ENCODE results near the gene NAV2.

The NAV2 gene

DNA sequence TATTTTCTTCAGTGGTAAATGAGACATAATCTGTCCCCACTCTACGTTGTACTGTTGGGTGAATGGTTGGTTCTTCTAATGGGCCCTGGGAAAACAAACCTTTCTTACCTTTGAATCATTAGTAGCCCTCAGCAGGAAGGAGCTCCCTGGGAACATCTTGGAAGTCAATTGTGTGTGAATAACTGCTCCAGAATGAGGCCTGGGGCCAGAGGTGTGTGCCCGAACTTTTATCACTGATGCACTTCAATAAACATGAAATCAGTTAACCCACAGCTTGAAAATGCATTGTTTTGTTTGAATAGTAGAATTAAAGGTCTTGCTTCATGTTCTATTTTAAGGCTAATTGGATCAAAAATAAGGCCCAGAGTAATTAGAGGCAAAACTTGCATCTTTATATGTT lies 67.1 kb downstream of the NAV2 start:
- no peak for DNase-seq (ENCODE audit: low read depth)

DNA sequence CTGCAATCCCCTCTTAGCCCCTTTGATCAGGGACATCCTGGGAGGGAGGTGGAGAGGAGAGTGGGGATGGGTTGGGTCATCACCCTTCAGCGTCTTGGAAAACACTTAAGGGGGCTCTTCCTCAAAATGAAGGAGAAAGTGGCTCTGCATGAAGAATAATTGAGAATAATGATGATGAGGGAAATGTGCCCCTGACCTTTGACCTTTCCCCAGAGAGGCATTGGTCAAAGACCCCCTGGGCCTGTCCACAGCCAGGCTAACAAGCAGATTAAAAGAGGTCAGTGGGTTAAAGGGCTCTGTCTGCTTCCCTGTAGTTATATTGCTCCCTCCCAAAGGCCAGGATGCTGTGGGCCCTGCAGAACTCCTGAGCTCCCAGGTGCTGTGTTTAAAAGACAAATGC lies 68.7 kb downstream of the NAV2 start:
- DNase-seq (ENCODE audit: low read depth): no peak

DNA sequence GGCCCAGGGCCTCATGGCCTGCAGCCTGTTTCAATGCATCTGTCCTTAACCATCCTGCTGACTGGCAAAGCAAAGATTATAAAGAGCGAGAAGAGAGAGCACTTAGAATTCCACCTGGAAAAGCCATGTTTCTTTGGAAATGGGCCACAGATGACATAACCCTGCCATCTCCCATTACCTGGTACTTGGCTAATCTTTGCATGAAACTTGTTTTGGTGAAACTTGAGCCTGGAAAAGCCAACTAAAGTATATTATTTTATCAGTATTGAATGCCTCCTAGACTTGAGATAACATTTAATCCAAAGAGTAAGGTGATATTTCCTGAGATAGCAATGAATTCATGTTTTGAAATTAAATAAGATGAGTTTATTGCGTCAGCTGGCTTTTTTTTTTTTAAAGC lies 72.6 kb downstream of the NAV2 start:
- no peak for DNase-seq (ENCODE audit: low read depth)

DNA sequence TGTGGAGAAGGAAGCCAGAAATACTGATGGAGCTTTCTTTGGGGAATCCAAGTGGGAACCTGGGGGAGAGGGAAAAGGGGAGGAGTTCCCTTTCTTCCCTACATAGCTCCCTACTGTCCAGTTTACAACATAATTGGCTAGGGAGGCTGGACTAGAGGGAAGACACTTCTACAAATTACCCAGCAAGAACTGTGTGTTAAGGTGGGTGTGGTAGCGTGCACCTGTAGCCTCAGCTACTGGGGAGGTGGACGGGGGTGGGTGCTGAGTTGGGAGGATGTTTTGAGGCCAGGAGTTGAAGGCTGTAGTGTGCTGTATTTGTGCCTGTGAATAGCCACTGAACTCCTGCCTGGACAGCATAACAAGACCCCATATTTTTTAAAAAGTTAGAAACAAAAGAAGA lies 74.0 kb downstream of the NAV2 start:
- no peak for DNase-seq (ENCODE audit: low read depth)

DNA sequence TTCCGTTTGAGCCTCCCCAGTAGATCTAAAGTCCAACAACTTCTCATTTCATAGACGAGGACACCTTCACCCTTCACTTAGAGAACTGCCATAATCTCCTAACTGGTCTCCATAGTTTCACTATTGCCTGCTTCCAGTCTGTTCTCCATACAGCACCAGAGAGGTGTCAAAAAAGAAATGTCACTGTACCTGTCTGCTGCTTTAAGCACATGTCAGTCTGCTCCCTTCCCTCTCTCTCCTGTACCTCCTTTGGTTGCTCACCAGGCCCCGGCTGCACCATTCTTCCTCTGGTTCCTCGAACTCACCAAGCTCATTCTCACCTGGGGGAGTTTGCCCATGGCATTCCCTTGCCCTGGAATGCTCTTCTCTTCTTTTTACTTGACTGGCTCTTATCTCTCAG lies 75.8 kb downstream of the NAV2 start:
- DNase-seq (ENCODE audit: low read depth): no peak

DNA sequence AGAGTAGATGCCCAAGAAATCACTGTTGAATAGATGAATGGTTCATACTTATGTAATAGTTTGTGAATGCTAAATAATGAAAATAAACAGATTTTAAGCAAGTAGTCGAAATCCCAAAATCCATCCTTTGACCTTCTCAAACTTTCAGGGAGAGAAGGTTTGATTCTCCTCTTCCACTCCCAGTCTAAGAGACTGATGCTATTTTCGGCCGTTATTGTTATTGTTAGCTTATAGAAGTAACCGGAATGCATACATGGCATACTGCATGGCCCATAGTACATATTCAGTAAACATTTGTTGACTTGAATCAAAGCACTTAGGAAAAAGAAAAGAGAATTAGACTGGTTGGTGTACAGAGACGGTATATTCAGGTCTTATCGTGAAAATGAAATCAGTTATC lies 76.6 kb downstream of the NAV2 start:
- DNase-seq (ENCODE audit: low read depth): no peak

DNA sequence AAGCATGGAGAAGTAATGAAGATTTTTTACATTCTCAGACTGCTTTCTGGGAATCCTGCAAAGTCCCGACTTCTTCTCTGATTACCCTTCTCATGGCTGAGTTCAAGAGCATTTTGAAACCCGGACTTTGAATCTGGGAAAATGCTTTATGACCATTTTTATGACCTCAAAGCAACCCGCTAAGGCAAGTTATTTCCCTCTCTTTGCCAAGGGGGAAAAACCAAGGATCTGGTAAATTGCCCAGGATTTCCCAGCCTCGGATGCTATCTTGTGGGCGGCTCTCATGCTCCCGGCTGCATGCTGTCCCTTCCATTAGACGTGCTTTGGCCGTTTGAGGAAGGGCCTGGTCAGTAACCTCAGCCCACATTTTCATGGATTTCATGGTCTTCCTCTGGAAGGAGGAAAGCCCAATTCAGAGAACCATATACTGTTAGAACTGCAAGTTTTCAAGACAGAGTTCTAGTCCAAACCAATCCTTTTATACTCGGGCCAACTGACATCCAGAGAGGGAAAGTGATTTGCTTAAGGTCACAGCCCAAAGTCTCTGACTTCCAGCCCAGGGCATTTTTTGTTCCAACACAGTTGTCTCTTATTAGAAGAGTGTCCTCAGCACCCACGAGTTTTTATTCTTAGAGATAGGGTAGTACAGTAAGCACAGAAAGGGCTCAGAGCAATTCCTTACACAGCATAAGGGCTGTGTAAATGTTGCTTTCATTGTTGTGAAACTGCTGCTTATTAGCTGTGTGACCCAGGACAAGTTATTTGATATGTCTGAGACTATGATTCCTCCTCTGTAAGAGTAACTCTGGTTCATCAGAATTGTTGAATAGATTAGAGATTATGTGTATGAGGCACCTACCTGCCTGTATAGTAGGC lies 77.4 kb downstream of the NAV2 start:
- DNase-seq (ENCODE audit: low read depth): no peak

DNA sequence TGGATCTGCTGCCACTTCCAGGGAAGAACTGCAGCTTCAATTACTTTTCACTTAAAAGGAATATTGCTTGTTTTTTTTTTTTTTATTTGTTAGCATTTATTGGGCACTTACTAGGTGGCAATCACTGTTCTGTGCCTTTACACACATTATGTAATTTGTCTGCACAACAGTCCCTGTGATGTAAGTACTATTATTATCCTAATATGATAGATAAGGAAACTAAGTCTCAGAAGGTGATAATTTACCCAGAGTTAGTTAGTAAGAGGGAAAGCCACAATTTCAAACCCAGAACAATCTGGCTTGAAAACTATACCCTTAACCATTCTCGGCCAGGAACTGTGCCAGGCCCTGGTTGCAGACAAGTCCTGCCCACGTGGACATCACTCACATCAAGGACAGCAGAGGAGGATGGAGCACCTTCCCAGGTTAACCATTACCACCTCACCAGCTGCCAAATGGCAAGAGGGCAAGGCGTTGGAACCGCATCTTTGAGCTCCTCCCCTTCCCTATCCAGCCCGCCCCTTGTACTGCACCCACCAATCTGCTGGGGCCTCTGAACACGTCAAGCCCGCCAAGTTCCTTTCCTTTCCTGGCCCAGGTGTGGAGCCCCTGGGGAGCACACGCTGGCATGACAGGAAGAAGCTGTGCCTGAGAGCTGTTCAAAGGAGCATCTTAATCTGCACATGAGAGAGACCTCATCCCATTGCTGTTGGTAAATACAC lies 78.4 kb downstream of the NAV2 start:
- no peak for DNase-seq (ENCODE audit: low read depth)

DNA sequence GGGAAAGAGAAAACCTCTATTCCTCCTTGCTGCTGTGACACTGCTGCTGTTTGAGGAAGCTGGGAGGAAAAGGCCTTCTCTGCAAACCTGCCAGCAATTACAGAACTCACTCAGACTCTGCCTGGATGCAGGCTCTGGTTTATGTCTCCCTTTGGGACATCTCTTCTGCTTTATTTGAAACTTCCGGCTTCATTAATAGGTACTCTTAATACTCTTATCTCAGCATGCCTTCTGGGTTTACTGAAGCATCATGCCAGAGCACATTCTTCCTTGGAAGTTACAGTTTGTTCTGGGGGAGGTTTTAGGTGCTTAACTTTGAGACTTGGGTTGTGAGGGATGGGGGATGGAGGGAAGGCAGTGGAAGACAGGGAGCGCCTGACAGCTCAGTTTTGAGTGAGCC lies 79.9 kb downstream of the NAV2 start:
- no peak for DNase-seq (ENCODE audit: low read depth)

DNA sequence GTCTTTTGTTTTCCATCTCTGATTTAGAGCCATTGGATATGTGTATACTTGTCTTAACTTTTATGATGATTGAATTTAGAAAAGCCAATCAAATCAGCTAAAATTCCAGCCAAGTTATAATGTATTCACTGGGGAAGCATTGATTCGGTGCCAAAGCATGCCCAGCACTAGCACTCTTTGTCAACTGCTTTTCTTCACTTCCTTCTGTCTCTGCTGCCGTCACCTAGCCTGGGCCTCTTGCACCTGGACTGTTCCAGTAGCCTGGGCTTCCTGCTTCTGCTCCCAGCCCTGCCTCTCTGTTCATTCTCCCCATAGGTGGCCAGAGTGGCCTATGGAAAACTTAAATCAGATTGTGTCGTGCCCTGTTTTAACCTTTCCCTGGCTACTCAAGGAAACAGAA lies 80.7 kb downstream of the NAV2 start:
- no peak for DNase-seq (ENCODE audit: low read depth)

DNA sequence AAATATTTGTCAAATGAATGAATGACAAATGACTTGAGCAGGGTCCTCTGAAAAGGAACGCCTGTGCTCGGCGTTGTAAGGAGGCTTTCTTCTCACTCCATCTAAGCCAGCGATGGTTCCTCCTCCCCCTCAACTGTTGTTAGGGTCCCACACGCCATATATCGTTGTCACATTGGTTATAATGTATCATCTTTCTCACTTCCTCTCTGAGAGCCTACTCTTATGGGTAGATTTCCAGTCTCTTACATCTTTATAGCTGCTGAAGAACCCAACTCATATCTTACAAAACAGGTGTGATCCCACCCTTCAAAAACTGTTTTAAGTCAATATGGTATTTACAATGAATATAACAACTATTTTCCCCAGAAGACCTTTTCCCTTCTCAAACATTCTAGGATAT lies 81.5 kb downstream of the NAV2 start:
- no peak for DNase-seq (ENCODE audit: low read depth)

DNA sequence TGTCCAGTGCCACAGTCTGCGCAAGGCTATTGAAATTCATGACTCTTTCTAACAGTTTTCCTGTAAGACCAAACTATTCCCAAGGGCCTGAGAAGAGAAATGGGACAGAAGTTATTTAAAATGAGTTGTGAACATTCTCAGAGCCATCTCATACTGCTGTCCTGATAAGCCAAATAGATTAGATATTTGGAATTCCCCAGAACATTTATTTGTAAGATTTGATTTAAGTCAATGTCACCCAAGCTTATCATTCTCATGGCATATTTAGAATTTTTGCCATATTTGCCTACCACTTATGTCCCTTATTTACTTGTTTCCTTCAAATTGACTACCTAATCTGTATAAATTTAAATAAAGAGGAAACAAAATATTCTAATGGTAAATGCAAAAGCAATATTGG lies 82.4 kb downstream of the NAV2 start:
- no peak for DNase-seq (ENCODE audit: low read depth)

DNA sequence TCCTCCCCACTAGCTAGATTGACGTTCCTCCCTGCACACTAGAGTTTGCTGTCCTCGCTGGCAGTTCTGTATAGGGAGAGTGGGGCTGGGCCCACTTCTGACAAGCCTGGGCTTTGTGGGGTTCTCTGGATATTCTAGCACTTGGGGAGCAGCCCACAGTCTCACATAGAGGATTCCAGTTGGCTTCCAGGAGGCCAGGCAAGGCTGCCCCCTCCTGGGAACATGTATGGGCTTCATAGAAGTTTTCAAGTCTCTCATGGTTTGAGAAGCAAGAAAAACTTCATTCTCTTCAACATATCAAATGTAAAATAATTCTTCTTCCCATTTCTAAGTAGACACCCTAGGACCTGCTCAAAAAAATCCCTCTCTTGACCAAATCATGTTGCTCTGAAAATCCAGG lies 87.5 kb downstream of the NAV2 start:
- no peak for DNase-seq (ENCODE audit: low read depth)

DNA sequence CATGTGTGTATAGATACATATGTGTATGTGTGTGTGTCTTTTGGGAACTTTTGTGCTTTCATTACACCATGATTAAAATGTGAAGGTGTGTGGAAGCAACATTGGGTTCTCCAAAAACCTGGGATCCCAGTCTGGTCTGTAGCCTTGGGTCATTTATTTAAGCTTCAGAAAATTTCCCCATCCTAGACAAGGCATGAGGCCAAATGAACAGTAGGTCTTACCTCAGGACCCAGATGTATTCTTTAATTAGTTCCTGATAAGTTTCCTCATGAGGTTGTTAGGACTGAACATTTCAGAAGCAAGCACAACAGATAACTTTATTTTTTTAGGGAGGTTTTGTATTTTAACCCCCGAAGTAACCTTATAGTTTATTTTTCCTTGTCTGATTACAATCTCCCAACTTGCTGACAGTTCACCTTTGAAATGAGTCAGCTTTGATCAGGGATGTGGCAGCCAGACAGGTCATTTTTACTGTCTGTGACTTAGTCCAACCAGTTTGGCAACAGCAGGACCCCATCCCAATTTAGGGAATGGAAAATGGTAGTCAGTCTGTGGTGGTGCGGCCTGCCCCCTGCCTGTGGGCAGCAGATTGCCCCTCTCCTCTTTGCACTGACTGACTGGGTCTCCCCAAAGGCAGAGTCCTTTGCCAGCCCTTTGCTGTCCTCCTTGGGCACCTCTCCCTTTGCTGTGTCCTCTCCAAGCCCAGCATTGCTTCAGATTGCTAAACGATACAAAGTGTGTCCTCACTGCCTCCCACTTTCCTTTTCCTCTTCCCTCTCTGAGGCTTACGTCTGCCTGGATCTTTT lies 88.3 kb downstream of the NAV2 start:
- DNase-seq (ENCODE audit: low read depth): no peak

DNA sequence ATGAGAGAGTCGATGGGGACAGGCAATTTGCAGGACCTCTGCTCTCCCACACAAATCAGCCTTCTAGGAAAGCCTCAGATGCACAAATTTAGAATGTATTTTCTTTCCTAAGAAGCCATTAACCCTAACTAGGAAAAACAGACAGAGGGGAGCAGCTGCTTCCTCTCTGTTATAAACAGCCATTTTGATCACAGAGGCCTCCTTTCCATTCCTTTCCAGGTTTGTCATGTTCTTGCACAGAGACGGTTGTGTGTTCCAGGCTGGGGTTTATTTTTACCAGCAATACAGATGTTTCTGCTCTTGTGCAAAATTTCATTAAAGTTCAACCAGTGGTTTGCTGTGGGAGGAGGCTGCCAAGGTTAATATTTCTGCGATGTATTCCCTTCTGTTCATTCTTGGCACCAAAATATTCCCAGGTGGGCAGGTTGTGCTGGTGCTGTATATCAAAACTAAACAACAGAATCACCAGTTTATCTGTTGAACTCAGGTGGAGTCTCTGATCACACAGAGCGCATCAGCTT lies 90.2 kb downstream of the NAV2 start:
- no peak for DNase-seq (ENCODE audit: low read depth)

DNA sequence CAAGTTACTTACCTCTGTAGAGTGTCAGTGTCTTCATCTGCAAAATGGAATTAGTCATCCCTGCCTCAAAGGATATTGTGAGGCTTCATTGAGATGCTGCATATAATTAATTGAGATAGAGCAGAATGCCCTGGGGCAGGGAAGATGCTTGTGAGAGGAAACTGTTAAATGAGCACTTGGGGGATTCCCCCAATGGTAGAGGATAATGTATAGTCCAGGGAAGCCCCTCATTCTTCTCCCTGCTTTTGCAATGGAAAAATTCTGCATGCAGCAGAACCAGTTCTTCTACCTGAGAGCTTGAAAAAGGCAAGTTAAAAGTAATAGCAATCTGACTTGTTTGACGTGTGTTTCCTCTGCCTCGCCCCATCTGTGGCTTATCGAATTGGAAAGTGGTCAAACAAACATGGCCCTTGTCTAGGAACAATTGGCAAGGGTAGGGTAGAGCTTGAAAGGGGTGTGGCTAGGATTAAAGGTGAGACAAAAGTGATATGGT lies 90.9 kb downstream of the NAV2 start:
- DNase-seq (ENCODE audit: low read depth): no peak

DNA sequence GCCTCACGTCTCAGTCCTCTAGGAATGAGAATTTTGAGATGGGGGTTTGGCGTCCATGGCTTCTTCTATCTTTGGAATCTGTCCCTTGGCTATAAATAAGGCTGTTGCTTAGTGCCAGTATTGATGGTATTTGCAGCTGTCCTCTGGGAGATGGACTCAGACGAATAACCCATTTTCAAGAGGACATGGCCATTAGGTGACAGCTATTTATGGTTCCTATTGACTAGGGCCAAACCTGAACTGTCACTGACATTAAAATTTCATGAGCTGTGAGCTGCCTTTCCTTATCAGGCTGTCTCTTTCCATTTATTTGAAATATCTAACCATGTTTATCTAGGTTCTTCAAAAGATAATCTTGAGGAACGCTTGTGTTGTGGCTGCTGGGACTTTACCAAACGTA lies 92.7 kb downstream of the NAV2 start:
- DNase-seq (ENCODE audit: low read depth): no peak

DNA sequence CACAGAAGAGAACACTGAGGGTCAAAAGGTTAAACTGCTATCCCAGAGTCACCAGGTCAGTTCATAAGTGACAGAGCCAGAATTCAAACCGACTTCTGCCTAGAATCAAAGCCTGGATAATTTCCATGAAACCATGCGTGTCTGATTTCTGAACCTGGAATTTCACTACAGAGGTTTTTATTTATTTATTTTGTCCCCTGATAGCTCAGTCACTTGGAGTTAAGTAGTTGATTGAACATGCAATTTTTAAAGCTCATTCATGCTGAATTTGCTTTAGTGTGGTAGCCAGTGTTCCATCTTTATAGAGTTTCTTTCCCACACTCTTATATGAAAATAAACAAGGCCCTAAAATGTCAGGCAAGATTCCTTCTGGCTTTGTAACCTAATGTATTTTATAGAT lies 93.2 kb downstream of the NAV2 start:
- no peak for DNase-seq (ENCODE audit: low read depth)

DNA sequence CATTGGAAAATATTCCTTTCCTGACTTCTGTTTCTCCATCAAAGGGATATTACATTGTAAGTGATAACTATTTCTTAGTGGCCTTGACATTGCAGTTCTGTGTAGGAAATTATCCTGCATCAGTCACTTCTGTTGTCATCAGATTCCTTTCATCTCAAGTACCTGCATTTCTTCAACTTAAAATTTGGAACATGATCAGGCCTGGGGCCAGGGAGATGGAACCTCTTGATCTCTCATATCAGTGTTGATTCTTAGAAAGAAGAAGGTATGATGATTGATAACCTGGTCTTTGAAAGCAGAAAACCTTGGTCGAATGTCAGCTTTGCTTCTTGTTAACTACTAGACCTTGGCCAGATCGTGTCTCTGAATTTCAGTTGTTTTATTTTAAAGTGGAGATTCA lies 93.6 kb downstream of the NAV2 start:
- DNase-seq (ENCODE audit: low read depth): no peak

DNA sequence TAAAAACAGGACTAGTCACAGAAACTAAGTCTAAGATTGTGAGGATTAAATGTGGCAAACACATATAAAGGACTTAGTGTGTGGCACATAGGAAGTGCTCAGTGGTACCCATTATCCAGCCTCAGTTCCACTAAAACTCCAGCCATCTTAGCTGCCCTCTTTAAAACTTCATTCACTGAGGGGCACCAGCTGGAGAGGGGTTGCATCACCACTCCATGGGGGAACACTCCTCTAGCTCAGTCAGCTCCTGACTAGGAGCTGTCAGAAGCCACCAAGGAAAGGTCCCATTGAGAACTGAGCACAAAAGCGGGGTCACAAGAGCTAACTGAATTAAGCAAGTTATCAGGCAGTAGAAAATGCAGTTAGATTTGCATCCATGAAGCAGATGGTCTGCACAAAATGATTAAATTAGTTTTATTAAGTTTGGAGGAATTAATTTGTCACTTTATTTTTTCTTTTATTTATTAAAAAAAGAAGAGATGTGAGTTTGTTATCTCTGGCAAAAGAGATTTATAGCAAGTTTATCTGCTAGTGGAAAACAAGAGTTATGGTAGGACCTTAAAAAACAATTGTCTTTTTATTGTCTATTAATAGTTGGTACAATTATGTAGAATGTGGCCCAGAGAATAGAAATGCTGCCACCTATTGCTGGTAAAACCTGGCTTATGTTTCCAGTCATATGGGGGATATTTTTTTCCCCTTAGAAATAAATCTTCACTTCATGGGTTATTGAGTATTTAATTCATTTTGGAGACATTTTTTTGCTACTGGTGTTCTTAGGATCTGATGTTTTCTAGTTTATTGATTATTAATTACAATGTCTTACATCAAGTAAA lies 95.7 kb downstream of the NAV2 start:
- DNase-seq (ENCODE audit: low read depth): no peak

DNA sequence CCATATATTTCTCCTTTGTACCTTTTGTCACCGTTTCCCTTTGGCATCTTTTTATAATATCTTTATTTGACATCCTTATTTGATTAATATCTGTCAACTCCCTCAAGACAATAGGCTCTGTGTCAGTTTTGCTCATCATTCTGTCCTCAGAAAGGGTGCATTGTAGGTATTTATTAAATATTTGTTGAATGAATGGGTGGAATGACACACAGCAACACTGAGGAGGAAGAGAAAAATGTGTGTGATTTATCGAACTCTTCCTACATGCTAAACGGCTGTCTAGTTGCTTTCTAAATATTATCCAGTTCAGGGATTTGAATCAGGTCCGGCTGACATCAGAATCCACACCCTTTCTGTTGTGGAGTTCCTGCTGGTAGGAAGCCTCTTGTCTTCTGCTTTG lies 98.2 kb downstream of the NAV2 start:
- no peak for DNase-seq (ENCODE audit: low read depth)

DNA sequence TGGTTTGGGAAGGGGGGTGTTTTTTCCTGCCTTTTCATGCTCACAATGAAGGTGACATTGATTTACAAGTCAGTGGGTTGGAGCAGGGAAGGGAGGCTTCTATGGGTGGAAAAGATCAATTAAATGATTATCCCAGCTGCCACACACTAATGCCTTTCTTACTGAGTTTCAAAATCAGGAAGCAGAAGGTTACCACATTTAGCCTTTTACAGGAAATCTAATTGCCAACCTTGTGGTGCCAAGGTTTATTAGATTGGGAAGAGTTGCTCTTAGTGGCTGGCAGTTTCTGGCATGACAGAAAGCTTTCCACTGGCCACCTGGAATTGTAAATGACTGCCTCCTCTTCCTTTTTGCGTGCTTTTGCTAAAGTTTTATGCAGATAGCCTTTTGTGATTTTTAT lies 98.7 kb downstream of the NAV2 start:
- DNase-seq (ENCODE audit: low read depth): no peak

Measured in stimulated activated CD8-positive, alpha-beta memory T cell treated with anti-CD3 and anti-CD28 coated beads, Interleukin-7, amount 100 ng/mL, for 24 hours (primary cell).